Renal cortex interstitium (tissue), 11 donors: ENCODE measurements around the gene TRIM38. TPM values are rescaled to one million over a fixed set of nuclear protein-coding genes. Genes with fewer than 3 reads are reported as not detected.

Experiments used
- DNase-seq, 11 donors: peaks; one replicate each; pipeline ENCODE4 v3.0.0-alpha.2; 2013; ENCODE audit warnings: low read depth in 9 of 11, low spot score in 4 of 11; ENCODE audit errors: extremely low read depth in 1 of 11
- polyA plus RNA-seq, 3 donors: library from polyadenylated mRNA; unstranded; fragments of 120-200 nt; gene quantifications; one replicate each; pipeline ENCODE4 v1.2.1, GENCODE V29; 2013; ENCODE audit not compliant: insufficient read length in 3 of 3

Gene TRIM38
- polyA plus RNA-seq, 3 donors: 9.4 to 14.8 (median 10.0) TPM

GRCh38 chr6:26031151-26031594 is 68.6 kb downstream of the TRIM38 start:
- no peak for DNase-seq

GRCh38 chr6:26031595-26032339 is 69.2 kb downstream of the TRIM38 start:
- peak in 10 of 11 donors; percentile 94 to 99 (median 97) for DNase-seq

GRCh38 chr6:26032340-26033084 is 69.9 kb downstream of the TRIM38 start:
- DNase-seq: peak in 3 of 11 donors; percentile 32 to 59 (median 43)

- DNase-seq: peak in 10 of 11 donors; percentile 81 to 97 (median 93)
These were observed 70.7 kb downstream of the TRIM38 start for GRCh38 chr6:26033085-26033940.

- peak in 3 of 11 donors; percentile 33 to 65 (median 52) for DNase-seq
These were observed 71.3 kb downstream of the TRIM38 start for GRCh38 chr6:26033941-26034354.

- no peak for DNase-seq
These were observed 72.3 kb downstream of the TRIM38 start for GRCh38 chr6:26034905-26035304.

Other genes starting within 250 kb of the TRIM38 start
- gene SLC17A4, start 208.1 kb upstream of the TRIM38 start, polyA plus RNA-seq: 1 to 10 TPM; 1.2 to 2.5 (median 1.6) TPM
- gene SLC17A1, start 130.8 kb upstream of the TRIM38 start, polyA plus RNA-seq: 10 to 100 TPM; 24.6 to 32.4 (median 30.1) TPM
- gene SLC17A3, start 88.6 kb upstream of the TRIM38 start, polyA plus RNA-seq: 1 to 10 TPM in 1 of 3 donors, under 1 TPM in 2; 0.66 to 1.2 (median 0.74) TPM
- 1 to 10 TPM in 1 of 3 donors, under 1 TPM in 2; 0.42 to 1.6 (median 0.58) TPM for gene SLC17A2, start 32.1 kb upstream of the TRIM38 start, polyA plus RNA-seq
- gene HFE, start 124.6 kb downstream of the TRIM38 start, polyA plus RNA-seq: 1 to 10 TPM; 7.4 to 9.7 (median 8.1) TPM